IPS-NIHi7 (cell line): Measurements from ENCODE around the gene PIKFYVE.
"Not testable (repeated sequence)": the region's sequence is repeated elsewhere in the genome, so short reads cannot be mapped to it uniquely, and the experiment has no call there.

Experiments
- DNase-seq: peaks from one replicate; pipeline ENCODE4 v3.0.0; 2012; ENCODE audit warnings: mixed read lengths; ENCODE audit errors: extremely low spot score

PIKFYVE gene

DNA sequence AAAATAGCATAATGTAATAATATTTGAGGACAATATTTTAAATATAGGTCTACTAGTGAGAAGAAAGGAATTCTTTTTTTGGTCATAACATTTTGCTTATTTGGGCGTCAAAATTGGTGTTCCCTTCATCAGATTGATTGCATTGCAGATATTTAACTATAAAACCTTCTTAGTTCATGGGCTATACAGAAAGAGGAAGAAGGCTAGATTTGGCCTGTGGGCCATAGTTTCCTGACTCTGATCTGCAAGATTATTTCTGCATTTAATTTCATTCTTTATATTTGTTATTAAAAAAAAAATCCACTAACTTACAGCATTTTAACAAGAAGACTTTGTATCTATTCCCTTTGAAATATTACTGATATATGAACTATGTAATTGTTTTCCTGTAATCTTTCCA lies 31.9 kb downstream of the PIKFYVE start:
- no peak for DNase-seq

DNA sequence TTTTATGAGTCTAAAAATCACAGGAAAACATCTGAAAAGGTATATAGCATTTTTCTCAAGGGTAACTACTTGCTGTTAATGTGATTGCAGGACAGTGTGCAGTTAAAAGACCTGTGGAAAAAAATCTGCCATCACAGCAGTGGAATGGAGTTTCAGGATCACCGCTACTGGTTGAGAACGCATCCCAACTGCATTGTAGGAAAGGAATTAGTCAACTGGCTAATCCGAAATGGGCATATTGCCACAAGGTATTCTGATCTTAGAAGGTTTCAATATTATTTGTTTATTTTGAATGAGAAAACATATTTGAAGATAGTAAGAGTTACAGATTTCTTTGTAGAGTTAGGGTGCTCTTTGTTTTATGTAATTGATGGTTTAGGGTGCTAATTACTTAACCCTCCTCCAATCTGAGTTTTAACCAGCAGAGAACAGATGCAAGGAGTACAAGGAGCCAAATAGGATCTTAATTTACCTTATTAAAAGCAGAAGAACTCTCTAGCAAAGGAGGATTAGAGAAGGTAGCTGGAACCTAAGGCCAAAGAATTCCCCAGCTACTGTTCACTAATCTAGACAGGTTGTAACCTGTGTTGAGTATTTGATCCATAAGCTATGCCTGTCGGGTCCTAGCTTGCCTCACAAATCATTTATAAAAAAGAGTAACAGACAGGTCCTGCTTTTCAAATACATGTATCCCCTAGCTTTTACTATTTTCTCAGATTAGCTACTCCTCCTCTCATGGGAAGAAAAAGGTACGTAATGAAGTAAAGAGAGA lies 35.0 kb downstream of the PIKFYVE start:
- no peak for DNase-seq

- no peak for DNase-seq
These were observed 38.1 kb downstream of the PIKFYVE start for GRCh38 chr2:208304157-208304556.

- no peak for DNase-seq
These were observed 38.6 kb downstream of the PIKFYVE start for GRCh38 chr2:208304695-208305094.

DNA sequence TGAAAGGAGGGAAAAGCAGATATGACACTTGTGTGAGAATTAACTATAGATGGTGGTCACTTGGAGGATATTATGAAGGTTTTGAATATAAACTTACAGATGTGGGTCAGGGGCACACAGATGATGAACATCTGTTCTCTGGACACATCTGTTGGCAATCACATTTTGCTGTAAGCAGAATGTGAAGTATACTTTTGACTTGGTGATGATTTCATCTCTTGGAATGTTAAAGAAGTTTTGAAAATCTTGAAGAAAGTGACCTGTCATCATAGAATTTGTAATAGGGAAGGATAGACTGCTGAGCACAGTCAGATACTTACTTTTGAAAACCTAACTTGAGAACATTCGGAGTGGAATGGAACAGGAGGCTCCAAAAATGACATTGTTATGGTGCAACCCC lies 40.2 kb downstream of the PIKFYVE start:
- no peak for DNase-seq

GRCh38 chr2:208311321-208311720 lies 45.3 kb downstream of the PIKFYVE start:
- no peak for DNase-seq

GRCh38 chr2:208311954-208312353 lies 45.9 kb downstream of the PIKFYVE start:
- DNase-seq = no peak

DNA sequence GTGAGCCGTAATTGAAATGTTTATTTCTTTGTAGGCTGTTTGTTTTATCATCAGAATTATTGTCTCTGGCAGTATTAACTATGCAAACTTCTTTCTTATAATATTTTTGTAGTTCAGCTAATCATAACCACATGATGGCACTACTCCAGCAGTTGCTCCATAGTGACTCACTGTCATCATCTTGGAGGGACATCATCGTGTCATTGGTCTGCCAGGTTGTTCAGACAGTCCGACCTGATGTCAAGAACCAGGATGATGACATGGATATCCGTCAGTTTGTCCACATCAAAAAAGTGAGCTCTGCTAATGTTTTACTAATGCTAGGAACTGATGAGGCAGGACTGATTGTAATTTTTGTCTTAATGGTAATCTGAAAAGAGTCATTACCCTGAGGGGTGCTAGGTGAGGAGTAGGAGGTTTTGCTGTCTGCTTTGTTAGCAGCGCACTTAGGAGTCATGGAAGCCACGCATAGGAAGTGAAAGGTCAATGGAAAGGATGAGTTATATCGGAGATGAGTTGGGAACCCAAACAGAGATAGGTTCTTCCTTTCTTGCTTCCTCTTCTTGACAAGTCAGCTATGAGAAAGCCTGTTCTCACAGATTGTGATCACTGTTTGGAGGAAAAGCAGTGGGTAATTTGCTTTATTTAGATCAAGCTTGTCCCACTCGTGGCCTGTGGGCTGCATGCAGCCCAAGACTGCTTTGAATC lies 49.2 kb downstream of the PIKFYVE start:
- DNase-seq = no peak

DNA sequence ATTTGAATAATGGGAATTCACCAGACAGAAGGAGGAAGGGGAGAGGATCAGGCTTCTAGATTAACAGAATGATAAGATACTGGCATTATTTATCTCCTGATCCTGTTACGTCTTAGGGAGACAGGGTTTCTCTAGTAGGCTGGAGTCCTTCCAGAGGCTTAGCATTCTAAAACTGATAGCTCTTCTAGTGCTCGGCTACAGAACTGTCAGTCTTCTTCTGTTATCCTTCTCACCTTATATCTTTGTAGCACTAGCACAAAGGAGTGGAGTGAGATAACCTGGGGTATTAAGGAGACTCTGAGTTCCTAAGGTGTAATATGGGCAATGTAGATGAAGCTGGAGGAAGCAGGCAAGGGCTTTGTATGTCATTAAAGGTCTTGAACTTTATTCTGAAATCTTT lies 52.1 kb downstream of the PIKFYVE start:
- DNase-seq = no peak

DNA sequence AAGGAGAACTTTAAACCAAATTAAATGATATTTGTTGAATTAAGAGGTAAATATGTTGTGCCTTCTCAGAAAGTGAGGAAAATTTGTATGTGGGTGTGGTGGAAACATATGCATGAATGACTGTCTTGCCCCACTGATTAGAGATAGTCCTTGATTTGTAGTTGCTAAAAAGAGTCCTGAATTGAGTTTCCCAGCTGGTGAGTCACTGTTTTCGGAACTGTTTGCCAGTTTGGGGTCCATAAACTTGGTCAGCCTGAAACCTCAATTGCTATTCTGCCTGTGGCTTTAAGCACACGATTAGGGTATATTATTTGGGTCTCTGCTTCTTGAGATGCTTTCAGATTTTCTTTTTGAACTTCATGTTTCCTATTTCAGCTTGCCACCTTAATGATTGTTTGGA lies 53.3 kb downstream of the PIKFYVE start:
- no peak for DNase-seq

GRCh38 chr2:208320686-208321085 lies 54.6 kb downstream of the PIKFYVE start:
- no peak for DNase-seq

- DNase-seq = no peak
These were observed 60.0 kb downstream of the PIKFYVE start for GRCh38 chr2:208326016-208326415.

- no peak for DNase-seq
These were observed 63.4 kb downstream of the PIKFYVE start for GRCh38 chr2:208329485-208329884.

DNA sequence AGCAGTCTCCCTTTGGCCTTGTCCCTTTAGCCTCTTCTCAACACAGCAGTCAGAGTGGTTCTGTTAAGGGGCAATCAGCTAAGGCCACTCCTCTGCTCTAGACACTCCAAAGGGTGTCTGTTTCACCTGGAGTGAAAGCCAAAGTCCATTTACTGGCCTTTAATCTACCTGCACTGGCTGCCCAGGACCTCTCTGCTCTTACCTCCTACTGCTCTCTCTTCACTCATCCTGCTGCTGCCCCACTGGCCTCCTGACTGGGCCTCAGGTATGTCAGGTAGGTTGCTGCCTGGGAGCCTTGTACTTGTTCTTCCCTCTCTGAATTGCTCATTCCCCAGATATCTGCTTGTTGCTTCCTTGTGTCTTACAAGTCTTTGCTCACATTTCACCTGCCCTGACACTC lies 68.2 kb downstream of the PIKFYVE start:
- DNase-seq = no peak

GRCh38 chr2:208346756-208347155 lies 80.7 kb downstream of the PIKFYVE start:
- no peak for DNase-seq

DNA sequence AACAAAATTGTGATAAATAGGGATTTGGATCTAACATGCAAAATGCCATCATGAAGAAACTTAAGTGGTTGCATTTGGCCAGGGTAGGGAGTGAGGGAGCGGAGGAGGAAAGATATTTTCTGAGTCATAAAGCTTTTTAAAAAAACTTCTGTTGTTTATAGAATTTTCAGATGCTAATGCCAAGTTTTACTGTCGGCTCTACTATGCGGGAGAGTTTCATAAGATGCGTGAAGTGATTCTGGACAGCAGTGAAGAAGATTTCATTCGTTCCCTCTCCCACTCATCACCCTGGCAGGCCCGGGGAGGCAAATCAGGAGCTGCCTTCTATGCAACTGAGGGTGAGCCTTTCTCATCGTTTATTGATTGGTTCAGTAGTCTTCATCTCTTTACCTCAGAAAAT lies 84.6 kb downstream of the PIKFYVE start:
- no peak for DNase-seq

GRCh38 chr2:208352644-208353567 lies 86.9 kb downstream of the PIKFYVE start:
- DNase-seq = no peak

GRCh38 chr2:208354964-208355381 lies 88.9 kb downstream of the PIKFYVE start:
- no peak for DNase-seq

GRCh38 chr2:208356420-208356819 lies 90.4 kb downstream of the PIKFYVE start:
- not testable (repeated sequence) for DNase-seq

DNA sequence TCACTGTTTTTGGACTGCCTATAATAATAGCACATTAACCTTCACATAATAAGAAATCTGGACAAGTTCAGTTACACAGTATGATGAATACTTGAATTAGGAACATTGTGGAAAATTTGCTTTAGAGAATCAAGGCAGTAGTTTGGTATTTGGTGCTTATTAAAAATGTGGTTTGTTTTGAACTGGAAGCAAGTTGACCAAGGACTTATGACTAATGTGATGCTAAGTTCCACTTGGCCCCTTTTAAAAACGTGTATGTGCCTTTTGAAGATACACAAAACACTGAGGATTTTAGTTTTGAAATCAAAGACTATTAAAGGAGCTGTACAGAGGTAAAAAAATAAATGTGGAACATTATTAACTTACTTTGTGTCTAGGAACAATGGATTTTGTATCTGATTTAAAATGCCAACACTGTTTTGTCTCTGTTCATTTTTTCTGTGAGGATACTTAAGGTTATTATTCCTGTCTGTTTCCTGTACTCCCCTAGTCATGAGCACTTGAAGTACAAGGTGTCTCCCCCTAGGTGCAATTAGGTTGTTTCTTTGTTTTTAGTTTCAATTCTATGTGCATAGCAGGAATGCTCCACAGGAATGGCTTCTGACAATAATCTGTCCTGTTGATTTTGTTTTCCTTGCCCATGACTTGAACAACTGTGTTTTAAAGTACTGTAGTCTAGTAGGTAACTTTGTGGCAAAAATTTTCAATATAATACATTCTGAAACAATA lies 91.0 kb downstream of the PIKFYVE start:
- DNase-seq = no peak

DNA sequence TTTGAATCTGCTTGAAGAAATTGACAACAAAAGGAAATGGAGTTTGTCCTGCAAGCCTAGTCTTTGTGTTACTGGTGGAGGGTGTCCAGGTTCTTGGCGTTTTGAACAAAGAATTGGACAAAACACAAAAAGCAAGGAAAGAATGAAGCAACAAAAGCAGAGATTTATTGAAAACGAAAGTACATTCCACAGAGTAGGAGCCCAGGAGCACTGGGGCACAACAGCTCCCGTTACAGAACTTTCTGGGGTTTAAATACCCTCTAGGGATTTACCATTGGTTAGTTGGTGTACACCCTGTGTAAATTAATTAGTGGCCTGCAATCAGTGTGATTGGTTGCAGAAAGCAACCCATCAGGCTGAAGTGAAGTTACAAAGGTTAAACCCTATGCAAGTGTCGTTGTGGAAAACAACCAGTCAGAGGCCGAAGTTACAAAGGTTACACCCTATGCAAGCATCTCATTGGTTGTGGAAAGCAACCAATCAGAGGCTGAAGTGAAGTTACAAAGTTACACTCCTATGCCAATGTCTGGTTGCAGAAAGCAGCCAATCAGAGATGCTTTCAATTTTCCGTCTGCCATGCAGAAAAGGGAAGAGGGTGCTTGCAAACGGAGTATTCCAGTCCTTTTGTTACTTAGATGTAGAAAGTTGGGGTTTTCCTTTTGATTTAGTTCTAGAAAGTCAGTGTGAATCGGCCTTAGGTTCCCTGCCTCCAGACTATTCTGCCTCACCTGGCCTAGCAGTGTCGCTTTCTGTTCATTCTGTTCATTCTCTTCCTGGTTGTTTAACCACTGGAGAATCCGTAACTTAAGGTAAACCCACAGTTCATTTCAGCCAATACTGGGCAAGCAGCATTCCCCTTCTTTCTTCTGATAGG lies 92.9 kb downstream of the PIKFYVE start:
- no peak for DNase-seq
